SW480 (cell line): ENCODE data around the gene RIBC2.
"Not testable (repeated sequence)": the region's sequence is repeated elsewhere in the genome, so short reads cannot be mapped to it uniquely, and the experiment has no call there.

Experiments used
- DNase-seq: peaks from one replicate; pipeline ENCODE4 v3.0.0-alpha.2; 2016; ENCODE audit warnings: low spot score

The RIBC2 gene

DNA sequence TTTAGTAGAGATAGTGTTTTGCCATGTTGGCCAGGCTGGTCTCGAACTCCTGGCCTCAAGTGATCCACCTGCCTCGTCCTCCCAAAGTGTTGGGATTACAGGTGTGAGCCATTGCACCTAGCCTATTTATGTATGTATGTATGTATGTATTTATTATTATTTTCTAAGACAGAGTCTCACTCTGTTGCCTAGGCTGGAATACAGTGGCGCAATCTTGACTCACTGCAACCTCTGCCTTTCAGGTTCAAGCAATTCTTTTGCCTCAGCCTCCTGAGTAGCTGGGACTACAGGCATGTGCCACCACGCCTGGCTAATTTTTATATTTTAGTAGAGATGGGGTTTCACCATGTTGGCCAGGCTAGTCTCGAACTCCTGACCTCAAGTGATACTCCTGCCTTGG lies 35.9 kb downstream of the RIBC2 start:
- not testable (repeated sequence) for DNase-seq

DNA sequence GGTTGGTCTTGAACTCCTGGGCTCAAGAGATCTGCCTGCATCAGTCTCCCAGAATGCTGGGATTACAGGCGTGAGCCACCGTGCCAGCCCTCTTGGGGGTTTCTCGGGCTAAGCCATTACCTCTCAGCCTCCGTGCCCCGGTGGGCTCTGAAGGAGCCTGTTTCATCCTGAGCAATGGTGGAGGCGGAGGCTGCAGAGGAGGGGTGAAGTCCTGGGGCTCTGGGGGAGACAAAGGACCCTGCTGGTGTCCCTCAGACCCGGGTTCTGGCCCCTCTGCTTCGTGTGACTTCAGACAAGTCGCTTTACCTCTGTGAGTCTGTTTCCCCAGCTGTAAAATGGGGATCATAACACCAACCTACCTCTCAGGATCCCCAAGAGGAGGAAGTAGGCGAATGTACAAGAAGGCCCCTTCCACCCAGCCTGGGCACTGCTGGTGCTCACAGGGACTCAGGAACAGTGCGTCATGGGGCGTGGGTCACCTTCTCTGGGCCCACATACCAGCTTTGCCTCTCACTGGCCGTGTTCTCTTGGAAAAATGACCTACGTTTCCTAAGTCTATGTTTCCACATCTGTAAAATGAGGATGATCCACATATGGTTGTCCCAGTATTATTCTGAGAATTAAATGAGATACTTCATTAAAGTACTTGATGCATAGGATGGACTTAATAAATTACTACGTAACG lies 36.8 kb downstream of the RIBC2 start:
- DNase-seq, result no peak

- no peak for DNase-seq
Observed at GRCh38 chr22:45450921-45451651, 37.6 kb downstream of the RIBC2 start.

DNA sequence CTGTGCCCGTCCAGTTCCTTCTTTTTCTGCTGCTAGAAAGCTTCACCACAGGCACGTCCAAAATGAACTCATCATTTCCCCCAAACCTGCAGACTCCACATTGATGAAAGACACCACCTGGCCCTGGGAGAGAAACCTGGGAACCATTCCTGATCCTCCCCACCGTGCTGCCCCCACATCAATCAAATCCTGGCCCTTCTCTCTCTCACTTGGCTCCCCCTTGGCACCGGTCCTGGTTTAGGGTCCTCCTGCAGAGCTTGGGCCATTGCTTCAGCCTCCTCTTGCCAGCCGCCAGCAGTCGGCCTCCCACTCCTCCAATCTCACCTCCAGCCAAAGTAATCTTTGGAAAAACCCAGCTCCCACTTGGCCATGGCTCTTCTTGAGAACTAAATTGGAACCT lies 38.5 kb downstream of the RIBC2 start:
- DNase-seq, result no peak

- no peak for DNase-seq
Observed at GRCh38 chr22:45452565-45453379, 39.3 kb downstream of the RIBC2 start.

DNA sequence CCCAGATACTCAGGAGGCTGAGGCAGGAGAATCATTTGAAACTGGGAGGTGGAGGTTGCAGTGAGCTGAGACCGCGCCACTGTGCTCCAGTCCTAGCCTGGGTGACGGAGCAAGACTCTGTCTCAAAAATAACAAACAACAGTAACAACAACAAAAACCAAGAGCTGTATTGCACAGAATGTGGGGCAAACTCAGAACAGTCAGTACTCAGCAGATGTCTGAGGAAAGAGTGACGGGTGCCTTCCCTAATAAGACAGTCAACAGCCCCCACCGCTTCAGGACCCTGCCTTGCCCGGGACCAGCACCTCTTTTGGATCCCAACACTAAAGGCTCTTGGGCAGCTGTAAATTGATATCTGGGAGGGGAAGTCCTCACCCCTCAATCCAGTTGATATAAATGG lies 40.3 kb downstream of the RIBC2 start:
- no peak for DNase-seq

DNA sequence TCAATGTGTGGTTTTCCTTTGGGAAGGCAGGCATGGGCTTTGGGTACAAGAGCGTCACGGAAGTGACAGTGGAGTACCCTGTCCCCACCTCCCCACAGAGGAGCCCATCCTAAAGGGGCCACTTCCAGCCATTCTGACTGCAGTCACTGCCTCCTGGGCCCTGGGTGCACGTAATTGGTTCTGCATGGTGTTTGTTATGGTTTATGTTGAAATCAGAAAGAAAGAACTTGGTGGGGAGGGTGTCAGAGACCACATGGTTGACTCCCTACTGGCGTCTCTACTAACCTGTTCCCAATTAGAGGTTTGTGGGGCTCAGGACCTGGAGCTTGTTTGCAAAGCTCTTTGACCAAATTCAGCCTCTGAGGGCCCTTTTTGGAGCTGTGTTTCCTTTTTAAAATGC lies 40.8 kb downstream of the RIBC2 start:
- no peak for DNase-seq

GRCh38 chr22:45455212-45455611 lies 41.7 kb downstream of the RIBC2 start:
- no peak for DNase-seq

DNA sequence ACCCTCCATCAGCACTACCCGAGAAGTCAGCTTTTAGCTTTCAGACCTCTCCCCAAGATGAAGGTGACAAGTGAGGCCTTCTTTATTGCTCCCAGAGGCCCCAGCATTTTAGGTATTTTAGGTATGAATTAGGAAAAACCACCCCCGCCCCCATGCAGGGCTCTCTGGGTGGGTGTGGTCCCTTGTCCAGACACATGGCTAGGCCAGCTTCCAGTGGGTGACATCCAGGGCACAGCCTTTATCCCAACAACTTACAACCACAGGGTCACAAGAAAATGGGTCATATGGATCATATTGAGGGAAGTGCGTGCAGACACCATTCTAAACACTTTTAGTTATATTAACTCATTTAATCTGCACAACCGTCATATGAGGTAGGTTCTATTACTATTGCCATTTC lies 42.1 kb downstream of the RIBC2 start:
- DNase-seq, result no peak

- no peak for DNase-seq
Observed at GRCh38 chr22:45456811-45457210, 43.3 kb downstream of the RIBC2 start.

- no peak for DNase-seq
Observed at GRCh38 chr22:45458532-45458931, 45.0 kb downstream of the RIBC2 start.

GRCh38 chr22:45459235-45459634 lies 45.7 kb downstream of the RIBC2 start:
- DNase-seq, result no peak

DNA sequence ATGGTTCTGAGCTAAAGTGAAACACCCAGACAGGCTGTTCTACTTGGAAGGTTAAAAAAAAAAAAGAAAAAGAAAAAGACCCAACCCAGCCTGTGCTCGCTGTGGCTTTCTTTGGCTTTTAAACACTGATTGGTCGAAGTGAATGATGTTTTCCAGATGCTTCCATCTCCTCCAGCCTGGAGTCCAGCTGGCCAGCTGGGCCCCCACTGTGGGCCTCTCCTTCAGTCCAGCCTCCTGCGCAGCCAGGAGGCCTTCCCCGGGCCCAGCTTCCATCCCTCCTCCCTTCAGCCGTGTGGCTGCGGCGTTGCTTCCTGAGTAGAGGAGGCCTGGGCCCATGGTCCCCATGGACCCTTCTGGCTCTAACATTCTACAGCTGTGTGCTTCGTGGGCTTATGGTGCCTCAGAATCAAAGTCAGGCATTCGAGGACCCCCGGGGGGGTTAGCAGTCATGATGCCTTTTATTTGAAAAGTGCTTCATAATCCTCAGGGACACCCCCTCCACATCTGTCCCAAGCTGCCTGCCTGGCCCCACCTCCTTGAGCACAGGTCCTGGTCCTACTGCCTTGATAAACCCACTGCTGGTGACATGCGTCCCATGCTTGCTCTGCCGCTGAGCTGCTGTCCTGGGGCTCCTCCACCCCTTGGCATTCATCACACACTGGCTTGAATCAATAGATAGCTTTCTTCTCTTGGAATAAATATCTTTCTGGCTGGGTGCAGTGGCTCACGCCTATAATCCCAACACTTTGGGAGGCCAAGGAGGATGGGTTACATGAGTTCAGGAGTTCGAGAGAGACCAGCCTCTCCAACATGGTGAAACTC lies 47.0 kb downstream of the RIBC2 start:
- DNase-seq, result no peak

DNA sequence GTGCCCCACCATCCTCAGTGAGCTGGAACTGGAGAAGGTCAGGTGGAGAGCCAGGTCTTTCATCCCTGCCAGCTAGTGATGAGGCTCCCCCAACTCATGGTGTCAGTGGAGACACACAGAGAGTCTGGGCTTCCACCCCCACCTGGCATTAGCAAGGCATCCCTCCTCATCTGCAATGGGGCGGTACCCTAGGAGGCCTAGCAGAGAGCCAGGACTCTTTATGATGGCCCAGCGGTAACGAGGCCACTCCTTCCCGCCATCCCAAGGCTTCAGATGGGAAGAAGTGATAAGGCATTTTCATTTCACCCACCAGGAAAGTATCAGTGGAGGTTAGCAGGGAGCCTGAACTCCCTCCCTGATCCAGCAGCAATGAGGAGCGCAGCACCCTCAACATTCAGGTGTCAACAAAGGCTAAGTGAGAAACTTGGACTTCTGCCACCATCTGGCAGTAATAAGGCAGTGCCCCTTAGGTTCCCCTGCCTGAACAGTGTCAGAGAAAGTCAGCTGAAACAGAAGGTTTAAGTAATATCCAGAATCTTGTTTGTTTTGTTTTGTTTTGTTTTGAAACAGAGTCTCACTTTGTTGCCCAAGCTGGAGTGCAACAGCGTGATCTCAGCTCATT lies 48.7 kb downstream of the RIBC2 start:
- DNase-seq, result no peak

- not testable (repeated sequence) for DNase-seq
Observed at GRCh38 chr22:45463691-45464090, 50.2 kb downstream of the RIBC2 start.

DNA sequence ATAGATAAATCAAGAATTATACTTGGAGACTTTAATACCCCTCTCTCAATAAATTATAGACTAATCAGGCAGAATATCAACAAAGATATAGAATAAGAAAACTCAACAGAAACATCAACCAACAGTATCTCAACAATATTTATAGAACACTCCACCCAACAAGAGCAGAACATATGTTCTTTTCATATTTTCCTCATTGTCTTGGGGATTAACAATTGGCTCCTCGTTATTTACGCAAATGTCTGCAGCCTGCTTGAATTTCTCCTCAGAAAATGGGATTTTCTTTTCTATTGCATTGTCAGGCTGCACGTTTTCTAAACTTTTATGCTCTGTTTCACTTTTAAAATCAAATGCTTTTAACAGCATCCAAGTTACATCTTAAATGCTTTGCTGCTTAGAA lies 52.1 kb downstream of the RIBC2 start:
- no peak for DNase-seq

DNA sequence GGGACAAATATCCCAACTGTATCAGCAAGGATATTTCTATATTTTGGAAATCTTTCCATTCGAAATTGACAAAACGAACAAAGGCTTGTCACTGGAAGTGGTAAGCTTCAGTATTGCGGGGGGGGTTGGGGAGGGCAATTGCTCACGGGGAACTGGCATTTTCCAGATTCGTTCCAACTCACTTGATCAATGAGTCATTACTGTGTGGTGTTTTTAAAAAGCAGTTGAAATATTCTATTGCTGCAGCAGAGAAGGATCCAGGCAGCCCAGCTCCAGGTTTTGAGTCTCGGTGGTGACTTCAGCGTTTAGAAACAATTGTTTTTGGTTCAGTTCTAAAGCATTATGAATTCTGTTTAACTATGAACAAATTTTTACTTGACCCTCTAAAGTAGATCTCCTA lies 55.4 kb downstream of the RIBC2 start:
- DNase-seq, result no peak

DNA sequence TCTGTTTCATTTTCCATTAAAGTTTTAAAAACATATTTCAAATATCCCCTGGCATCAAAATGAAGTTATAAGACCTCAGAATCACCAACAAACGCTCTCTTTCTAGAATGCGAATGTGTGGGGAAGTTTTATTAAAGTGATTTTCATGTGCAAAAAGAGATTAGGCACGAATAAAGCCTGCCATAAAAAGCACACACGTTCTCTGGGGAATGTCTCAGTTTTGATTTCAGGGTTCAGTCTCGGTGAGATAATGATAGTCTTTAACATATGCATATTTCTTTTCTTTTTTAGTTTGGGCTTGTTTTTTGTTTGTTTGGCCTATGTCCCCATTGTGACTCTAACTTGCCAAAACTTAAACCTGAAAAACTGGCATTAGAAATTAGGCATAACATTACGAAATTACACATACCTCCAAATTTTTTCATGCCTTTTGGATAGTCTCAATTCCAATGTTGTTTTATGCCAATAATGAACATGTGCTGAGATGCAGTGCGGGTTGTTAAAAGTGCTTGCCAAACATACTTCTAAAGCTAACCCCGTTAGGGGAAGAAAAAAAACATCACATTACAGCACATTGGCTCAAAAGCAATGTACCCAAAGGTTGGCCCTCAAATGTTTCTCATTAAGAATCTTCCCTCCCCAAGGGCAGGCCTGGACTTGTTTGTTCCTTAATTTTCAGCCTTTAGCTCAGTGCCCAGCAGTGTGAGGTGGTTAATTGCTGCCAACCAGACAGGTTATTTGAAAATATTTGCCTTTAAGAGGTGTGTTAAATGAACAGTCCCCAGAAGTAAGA lies 56.0 kb downstream of the RIBC2 start:
- DNase-seq, result no peak

DNA sequence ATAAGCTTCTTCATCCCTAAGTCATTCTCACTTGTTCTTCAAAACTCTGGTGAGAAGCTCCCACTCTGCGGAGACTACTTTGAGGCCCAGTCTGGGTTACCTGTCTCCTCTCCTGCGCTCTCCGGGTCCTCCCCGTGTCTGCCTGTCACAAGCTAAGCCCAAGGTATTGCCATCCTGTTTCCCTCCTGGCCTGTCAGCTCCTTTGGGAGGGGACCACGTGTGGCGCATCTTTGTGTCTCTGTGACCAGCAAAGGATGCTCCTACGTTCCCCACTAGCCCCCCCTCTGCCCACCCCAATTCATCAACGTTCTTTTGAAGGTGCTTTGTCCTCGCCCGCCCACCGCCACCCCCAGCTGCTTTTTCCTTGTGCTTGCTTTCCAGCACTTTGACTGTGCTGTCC lies 57.4 kb downstream of the RIBC2 start:
- no peak for DNase-seq

GRCh38 chr22:45472426-45472825 lies 58.9 kb downstream of the RIBC2 start:
- DNase-seq, result no peak
